Kasumi-1 (cell line): ENCODE data around the gene OBI1.

Experiments used
- DNase-seq, 2 experiments: peaks; one replicate each; lab custom pipeline; 2025; lab: John Stamatoyannopoulos, UW

The OBI1 gene

GRCh38 chr13:78576261-78576660 is 82.7 kb downstream of the OBI1 start:
- no peak for DNase-seq

DNA sequence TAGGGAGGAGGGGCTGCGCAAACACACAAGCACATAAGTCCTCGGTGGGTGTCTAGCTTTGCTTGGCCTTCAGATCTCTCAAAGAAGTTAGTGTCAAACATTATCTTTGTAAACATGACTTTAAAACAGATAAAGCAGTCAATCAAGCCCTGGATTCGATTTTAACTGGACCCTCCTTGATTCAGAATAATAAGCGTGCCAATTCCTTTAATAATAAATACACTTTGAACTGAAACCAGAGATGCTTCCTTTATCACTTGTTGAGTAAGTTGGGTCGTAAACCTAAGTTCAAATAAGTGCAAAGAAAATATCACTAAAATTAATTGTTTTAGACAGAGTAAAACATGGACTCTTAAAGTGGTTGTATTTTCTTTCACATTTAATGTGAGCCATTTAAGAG is 86.5 kb downstream of the OBI1 start:
- no peak for DNase-seq

DNA sequence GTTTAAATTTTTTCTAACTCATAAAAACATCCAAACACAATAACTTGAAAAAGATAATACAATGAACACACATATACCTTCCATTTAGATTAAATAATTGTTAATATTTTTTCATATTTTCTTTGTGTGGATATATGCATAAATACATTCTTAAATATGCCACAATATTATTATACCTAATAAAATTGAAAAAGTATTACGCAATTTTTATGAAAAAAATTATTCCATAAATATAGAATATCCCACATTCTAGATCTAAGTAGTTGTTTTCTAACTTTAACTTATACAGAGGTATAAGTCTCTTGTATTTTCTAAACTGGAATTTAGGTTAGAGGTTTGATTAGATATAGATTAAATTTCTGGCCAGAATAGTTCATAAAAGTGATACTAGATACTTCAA is 89.9 kb downstream of the OBI1 start:
- no peak for DNase-seq

GRCh38 chr13:78566631-78567030 is 92.3 kb downstream of the OBI1 start:
- DNase-seq: no peak
